ENCODE measurements around the gene SMAD7.

SMAD7 gene

GRCh38 chr18:48943736-48944527 lies 6.8 kb downstream of the SMAD7 start:
- DNase-seq, result no peak

DNA sequence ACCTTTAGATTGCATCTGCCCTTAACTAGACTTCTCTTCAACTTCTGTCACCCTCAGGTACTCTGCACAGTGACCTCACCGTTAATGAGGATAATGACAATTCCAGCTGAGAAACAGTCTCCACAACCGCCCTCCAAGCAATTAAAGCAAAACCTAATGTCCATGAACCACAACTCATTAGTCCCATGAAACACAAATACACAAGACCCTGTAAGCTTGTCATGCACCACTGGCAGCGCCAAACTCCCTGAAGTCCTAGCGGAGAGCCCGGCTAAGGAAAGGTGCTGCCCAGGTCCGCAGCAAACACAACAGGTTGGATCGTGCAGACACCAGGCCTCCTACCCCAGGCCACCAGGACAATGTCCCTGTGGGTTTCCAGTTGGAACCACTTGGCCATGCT lies 7.4 kb downstream of the SMAD7 start:
- DNase-seq, result no peak

GRCh38 chr18:48942554-48943261 lies 8.1 kb downstream of the SMAD7 start:
- DNase-seq, result no peak

DNA sequence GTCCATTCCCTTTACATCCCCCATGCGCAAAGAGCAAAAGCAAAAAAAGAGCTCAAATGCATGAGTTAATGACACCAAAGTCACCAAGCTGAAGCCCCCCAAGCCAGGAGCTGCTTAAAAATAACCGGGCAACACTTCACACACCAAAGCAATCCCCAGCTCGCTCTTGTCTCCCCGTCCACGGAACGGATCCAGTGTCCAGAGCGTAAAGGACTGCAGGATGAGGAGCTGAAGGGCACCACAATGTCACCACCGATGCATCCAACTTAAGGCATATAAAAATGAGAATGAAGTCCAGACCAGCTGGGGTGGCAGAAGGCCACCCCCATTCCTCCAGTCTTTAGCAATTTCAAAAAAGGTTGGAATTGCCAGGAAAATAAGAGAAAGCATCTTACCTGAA lies 8.7 kb downstream of the SMAD7 start:
- no peak for DNase-seq

DNA sequence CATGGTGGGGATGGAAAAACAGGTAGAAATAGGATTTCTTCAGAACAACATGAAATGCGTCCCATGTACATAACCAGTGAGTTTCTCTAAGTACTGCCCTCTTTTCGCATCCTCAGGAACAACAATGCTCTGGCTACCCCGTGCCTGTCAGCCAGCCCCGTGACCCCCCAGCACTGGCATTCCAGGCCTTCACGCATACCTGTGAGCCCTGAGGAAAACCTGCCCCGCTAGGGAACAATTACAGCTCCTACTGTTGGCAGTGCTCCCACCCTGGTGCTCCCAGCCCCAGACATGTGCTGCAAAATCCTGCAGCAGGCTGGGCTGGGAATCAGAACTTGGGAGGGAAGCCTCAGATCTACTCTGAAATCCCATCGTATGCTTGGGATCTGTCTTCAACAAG lies 9.1 kb downstream of the SMAD7 start:
- DNase-seq, result no peak

- no peak for DNase-seq
Measured at GRCh38 chr18:48940854-48941611, 9.7 kb downstream of the SMAD7 start.

DNA sequence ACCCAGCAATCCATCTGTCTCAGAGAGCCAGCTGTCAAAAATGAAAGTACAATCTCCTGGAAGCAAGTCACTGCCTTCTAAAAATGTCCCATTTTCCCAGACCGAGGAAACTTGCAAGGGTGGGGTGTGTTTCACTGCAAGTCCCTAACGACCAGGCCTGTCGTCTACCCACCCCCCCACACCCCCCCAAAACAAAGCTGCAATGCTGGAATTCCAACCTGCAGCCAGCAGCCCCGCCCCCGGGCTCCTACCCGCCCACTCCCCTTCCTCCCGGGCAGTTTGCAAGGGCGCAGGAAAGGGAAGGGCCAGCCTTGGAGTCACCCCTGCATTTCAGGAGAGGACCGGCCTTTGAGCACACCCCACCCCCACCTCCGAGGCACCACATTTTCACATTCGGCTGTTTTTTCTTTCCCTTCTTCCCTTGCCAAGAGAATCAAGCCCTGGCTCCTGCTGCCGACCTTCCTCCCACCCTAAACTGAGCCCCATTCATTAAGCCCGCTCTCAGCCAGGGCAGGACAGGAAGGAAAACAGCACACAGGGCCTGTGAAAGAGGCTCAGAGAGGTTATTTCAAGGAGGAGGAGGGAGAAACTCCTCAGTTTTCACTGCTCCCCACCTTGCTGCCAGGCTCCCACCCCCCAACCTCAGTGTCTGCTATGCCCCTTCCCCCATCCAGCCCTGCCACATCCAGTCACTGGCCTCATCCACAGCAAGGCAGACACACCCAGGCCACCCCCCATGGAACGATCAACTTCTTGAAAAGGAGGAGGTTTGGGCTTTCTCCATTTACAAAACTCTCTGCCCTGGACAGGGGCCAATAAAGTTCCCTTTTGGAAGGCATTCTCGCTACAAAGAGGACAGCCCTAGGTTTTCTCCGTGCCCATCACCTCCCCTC lies 11.3 kb downstream of the SMAD7 start:
- no peak for DNase-seq

- DNase-seq, result no peak
Measured at GRCh38 chr18:48938827-48939204, 11.9 kb downstream of the SMAD7 start.

DNA sequence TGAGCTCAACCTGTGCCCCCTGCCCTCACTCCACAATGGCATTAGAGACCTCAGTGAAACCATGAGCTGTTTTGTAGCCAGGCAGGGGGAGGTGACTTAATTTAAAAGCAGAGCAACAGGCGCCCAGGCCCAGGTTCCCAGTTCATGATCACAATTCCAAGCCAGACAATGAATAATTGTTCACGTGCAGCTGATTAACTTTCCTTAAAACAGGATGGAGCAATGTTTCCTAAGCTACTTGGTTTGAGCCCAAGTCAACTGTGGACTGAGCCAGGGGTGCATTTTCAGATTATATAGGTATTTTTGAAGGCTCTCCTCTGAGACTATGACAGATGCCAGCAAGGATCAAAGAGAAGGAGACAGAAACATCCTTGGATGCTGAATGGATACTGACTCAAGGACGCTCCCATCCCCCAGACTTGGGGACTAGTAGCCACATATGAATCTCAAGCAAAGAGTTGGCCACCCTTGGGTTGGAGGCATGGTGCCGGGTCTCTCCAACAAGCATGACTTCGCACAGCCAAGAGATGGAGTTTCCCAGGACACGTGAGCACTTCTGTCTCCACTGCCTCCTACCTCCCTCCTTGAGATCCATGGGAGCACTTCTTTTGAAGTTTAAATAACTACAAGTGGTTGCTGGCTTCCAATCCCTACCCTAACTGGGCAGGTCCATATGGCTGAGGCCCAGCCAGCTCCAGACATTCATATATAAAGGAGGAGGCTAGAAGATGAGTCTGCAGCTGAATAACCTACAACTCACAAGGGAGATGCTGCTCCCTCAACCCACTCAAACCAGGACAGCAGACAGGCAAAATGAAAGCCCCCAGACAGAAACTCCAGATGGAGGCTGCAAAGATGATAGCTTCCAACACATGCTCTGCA lies 12.7 kb downstream of the SMAD7 start:
- no peak for DNase-seq

DNA sequence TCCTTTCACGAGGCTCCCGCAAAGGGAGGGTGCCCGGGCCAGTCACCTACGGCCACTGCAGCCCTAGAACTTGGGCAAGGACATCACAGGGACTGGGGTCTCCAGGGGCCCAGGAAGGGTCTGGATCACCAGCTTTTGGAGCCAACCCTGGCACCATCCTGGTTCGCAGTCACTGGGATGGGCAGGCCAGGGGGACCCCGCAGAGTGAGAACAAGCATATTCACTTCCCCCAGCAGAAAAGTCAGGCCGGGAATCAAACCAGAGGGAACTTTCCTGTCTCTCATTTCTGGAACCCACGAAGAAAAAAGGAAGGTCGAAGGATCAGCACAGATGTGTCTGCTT lies 15.4 kb downstream of the SMAD7 start:
- no peak for DNase-seq

DNA sequence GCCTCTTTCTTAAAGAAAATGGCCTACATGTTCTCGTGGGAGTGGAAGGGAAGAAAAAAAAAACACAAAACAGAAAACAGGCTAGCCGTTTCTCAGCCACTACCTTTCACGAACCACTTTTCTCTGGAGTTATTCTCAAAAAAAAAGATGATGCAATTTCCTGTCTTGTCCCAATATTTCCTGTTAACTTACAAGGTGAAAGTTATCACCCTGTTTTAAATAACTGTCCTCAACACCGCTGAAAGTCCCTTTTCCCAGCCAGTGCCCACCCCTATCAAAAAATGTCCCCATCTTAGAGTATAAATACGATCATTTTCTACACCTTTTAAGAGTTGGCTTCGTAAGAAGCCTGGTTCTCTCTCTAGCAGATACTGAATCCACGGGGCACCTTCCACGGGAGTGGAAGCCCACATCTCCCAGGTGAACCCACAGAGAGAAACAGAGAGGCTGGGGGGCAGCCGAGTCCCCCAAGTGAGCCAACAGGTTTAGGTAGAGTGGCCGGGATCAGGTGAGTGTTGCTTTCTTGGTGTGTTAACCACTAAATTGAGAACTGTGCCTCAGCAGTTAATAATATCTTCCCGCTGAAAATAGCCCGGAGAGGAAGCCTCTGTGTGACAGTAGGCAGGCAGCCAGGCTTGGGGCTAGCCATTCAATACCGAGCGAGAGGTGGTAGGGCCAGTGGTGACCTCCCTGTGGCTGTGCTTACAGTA lies 15.9 kb downstream of the SMAD7 start:
- no peak for DNase-seq

DNA sequence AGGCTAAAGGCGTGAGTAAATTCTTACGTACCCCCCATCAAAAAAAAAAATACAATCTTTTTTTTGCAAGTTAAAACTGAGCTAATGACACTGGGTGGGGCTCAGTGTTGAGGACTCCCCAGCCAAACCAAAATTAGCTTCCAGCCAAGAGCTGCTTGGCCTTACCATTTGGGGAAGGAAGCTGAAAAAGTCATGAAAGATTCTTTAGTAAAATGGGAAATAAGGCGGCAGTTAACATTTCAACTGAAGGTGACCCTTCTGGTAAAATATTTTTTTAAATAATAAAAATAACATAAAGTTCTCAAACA lies 16.4 kb downstream of the SMAD7 start:
- no peak for DNase-seq

DNA sequence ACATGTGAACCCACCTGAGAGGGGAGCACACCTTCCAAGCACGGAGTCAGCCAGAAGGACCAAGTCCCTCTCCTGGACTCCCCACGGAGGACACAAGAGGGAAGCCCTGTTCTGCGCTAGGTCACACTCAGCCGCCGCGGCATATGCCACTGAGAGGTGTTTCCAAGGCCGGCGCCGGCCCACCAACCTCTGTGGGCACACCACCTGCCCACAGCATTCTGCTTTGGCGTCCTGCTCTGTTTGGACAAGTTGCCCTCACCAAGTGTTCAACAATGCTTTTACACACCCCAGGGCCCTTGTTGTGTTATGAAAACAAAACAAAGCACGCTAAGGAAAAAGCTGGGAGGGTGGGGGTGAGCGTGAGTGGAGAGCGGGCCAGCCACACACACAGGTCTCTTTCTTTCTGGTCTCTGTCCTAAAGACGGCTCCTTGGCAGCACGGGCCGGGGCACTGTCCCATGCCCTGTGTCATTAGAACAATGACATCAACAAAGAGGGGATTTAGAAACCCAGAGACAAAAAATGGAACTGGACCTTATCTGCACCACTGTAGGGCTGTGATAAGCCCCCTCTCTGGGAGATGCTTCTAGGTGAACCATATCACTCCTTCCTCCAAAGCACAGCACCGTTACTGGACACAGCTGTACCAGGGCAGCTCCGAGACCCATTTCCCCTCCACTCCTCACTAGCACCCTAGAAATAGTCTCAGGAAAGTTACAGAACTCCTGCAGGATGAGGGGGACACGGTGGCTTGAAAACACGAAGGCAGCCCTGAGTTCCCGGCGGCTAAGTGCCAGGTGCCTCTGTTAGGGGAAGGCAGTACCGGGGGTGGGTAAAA lies 17.0 kb downstream of the SMAD7 start:
- DNase-seq, result no peak

- DNase-seq, result no peak
Measured at GRCh38 chr18:48932822-48933510, 17.8 kb downstream of the SMAD7 start.

GRCh38 chr18:48932462-48932818 lies 18.3 kb downstream of the SMAD7 start:
- no peak for DNase-seq

- DNase-seq, result no peak
Measured at GRCh38 chr18:48931680-48932461, 18.9 kb downstream of the SMAD7 start.

DNA sequence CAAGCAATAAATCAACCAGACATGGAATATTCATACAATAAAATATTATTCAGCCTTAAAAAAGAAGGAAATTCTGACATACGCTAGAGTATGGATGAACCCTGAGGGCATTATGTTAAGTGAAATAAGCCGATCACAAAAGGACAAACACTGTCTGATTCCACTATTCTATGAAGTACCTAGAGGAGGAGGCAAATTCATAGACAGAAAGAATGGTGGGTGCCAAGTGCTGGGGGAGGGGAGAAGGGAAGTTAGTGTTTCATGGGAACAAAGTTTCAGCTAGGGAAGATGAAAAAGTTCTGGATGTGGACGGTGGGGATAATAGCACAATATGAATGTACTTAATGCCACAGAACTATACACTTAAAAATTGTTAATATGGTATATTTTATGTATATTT lies 19.8 kb downstream of the SMAD7 start:
- DNase-seq, result no peak

GRCh38 chr18:48929941-48930713 lies 20.6 kb downstream of the SMAD7 start:
- no peak for DNase-seq
